A673 (cell line): ENCODE results near the gene TECPR1. TPM values are rescaled to one million over a fixed set of nuclear protein-coding genes. Genes with fewer than 3 reads are reported as not detected.

Experiments used
- BruUV-seq: library from RNA; stranded (reverse); fragments of 400-500 nt; replicated peaks from 2 replicates; lab custom pipeline; 2021; lab: Mats Ljungman, UMichigan
- CTCF ChIA-PET: fragments of 300-600 bp; sonication (Branson Sonifier 250); formaldehyde crosslinking; loops from one replicate; lab custom pipeline; 2022; ENCODE audit warnings: antibody characterized with exemption; lab: Charles Lee
- POLR2A ChIA-PET: fragments of 300-600 bp; sonication (Branson Sonifier 250); formaldehyde crosslinking; loops from one replicate; lab custom pipeline; 2022; ENCODE audit warnings: antibody characterized with exemption; ENCODE audit not compliant: low non-redundant PET; lab: Charles Lee
- DNase-seq: peaks from one replicate; pipeline ENCODE4 v3.0.0-alpha.2; 2015; ENCODE audit warnings: low spot score
- H3K27ac ChIP-seq: fragments of 200-600 bp; sonication (generic); 2 replicates; pipeline ENCODE4 v1.5.1; 2016; ENCODE audit warnings: mixed run types, low read depth, mild to moderate bottlenecking, mixed read lengths, antibody characterized with exemption, low read length; ENCODE audit not compliant: poor library complexity, severe bottlenecking
- H3K27me3 ChIP-seq: fragments of 200-600 bp; sonication (generic); replicated peaks from 2 replicates; pipeline ENCODE4 v1.6.1; 2017; ENCODE audit warnings: mixed run types, low read depth, mild to moderate bottlenecking, mixed read lengths, antibody characterized with exemption, low read length; ENCODE audit not compliant: insufficient read depth, poor library complexity
- H3K36me3 ChIP-seq: fragments of 200-600 bp; sonication (generic); 2 replicates; pipeline ENCODE4 v1.6.1; 2016; ENCODE audit warnings: mixed run types, mild to moderate bottlenecking, mixed read lengths, antibody characterized with exemption, low read length; ENCODE audit not compliant: insufficient read depth, poor library complexity, severe bottlenecking
- H3K4me1 ChIP-seq: fragments of 200-600 bp; sonication (generic); 2 replicates; pipeline ENCODE4 v1.6.1; 2017; ENCODE audit warnings: mixed run types, mild to moderate bottlenecking, mixed read lengths, antibody characterized with exemption, low read length; ENCODE audit not compliant: insufficient read depth, poor library complexity, severe bottlenecking
- H3K4me3 ChIP-seq: fragments of 200-600 bp; sonication (generic); 2 replicates; pipeline ENCODE4 v1.5.1; 2016; ENCODE audit warnings: low read depth, mixed run types, mild to moderate bottlenecking, mixed read lengths, low read length; ENCODE audit not compliant: poor library complexity, severe bottlenecking
- H3K9me3 ChIP-seq: fragments of 200-600 bp; sonication (generic); 2 replicates; pipeline ENCODE4 v1.6.1; 2016; ENCODE audit warnings: mixed run types, low read depth, mild to moderate bottlenecking, mixed read lengths, antibody characterized with exemption, low read length; ENCODE audit not compliant: poor library complexity, severe bottlenecking
- EZH2 ChIP-seq: fragments of 200-600 bp; sonication (generic); IDR thresholded peaks from 2 replicates; pipeline ENCODE4 v1.6.1; 2017; ENCODE audit warnings: borderline replicate concordance, low read depth, mild to moderate bottlenecking, mixed read lengths, antibody characterized with exemption, low read length; ENCODE audit not compliant: poor library complexity, severe bottlenecking
- intact Hi-C: fragments of 100-400 bp; cut with micrococcal nuclease; formaldehyde crosslinking; loops from one replicate; pipeline ENCODE4 v1.10.0; 2022; ENCODE audit not compliant: unreplicated experiment
- total RNA-seq: library from RNA; stranded (reverse); gene quantifications from 2 replicates; pipeline ENCODE4 v1.2.3, GENCODE V29; 2021
- TF ChIP-seq, protein P1 (sequence below): fragments of 300-800, 200-600 bp; sonication (generic); conservative IDR thresholded peaks from 2 replicates; pipeline ENCODE4 v1.5.1; 2017; ENCODE audit warnings: low read depth, mild to moderate bottlenecking, antibody characterized with exemption, low read length, moderate library complexity, mixed read lengths

TECPR1 gene
- total RNA-seq, 1 experiment from 2014 or later = 25.9 TPM

DNA sequence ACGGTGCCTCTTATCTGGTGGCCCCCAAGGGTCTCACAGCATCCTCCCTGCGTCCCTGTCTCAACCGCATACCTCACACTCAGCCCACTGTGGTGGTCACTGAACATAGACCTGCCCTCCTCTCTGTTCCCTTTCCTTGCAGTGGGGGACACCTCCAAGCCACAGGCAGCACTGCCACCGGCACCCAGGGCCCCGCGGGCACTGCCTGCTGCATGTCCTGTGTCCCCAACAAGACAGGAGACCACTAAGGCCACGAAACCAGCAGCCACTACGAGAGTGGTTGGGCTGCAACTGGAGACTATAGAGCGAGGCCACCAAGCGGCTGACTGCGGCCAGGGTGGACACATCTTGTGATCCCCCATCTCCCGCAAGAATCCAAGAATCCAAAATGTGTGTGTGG is 44.8 kb upstream of the TECPR1 start:
- Histone ChIP-seq H3K4me1 (peaks cover 9% of the 10 kb centered on the region), H3K27ac (no peak overlapping the region), H3K9me3 (no peaks in the 10 kb centered on the region), H3K27me3 (no peaks in the 10 kb centered on the region), H3K36me3 (peaks cover 7% of the 10 kb centered on the region), H3K4me3 (no peak overlapping the region)
- no peak for DNase-seq
- CTCF ChIA-PET = no interaction called here
- intact Hi-C loops = loop anchor here (5.0 to 10.0 kb wide), 2 partner anchors 448 to 545 kb away; no protein-coding TSS in a partner anchor
- BruUV-seq = no TSS peak
- no peak for TF ChIP-seq EZH2
- TF ChIP-seq, protein P1, sequence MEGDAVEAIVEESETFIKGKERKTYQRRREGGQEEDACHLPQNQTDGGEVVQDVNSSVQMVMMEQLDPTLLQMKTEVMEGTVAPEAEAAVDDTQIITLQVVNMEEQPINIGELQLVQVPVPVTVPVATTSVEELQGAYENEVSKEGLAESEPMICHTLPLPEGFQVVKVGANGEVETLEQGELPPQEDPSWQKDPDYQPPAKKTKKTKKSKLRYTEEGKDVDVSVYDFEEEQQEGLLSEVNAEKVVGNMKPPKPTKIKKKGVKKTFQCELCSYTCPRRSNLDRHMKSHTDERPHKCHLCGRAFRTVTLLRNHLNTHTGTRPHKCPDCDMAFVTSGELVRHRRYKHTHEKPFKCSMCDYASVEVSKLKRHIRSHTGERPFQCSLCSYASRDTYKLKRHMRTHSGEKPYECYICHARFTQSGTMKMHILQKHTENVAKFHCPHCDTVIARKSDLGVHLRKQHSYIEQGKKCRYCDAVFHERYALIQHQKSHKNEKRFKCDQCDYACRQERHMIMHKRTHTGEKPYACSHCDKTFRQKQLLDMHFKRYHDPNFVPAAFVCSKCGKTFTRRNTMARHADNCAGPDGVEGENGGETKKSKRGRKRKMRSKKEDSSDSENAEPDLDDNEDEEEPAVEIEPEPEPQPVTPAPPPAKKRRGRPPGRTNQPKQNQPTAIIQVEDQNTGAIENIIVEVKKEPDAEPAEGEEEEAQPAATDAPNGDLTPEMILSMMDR = no peak
- POLR2A ChIA-PET = no interaction called here

DNA sequence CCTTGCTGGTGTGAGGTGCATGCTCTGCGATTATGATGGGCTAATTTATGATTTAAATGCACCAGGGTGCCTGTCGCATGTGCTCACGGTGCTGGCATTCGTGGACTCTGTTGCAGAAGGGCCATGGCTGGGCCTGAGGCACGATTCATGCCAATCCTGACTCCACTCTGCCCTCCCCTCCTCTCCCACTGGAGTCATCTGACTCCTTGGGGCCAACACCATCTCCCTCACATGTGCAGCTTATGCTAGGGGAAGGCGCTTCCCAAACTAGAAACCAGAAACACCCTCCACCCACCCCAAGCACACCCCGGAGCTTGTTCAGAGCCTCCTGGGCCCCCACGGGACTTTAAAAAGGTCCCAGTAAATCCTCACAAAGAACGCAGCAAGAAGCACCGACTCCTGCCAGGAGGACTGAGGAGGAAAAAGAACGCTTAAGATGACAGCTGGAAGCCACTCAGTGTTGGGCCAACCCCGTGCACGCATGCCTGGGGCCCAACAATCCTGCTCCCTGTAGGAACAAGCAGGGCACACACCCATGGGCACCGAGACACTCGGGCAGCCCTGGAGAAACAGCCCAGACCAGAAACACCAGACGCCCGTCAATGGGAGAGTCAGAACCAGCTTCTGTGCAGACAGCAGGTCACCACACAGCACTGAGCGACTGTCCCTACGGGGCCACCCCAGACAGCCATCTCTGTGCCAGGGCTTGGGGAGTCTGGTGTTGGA is 43.6 kb upstream of the TECPR1 start:
- BruUV-seq = no TSS peak
- CTCF ChIA-PET = no interaction called here
- POLR2A ChIA-PET = no interaction called here

DNA sequence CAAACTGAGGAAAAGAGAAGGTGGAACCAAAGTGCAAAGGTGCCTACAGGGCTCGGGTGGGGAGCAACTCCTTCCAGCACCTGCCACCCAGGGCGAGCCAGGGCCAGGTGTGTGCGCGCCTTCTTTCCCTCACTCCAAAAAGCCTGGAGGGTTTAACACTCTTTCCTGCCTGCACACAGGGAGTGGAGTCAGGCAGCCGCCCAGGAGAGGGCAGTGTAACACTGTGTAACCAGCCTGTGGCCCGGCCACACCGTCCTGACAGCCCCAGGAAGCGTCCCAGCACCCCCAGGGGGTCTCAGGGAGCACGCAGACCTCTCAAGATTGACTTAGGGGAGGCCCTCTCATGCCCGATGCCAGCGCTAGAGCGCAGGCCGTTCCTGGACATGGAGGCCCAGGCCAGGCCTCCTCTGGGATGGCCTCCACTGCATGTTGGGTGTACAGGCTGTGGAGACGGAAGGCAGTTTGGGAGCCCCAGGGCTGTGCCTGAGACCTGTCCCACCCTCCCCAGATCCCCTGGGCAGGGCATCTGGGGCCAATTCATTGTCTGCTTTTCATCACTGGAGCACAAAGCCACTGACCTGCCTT is 42.9 kb upstream of the TECPR1 start:
- ChIA-PET CTCF (no interaction called here), POLR2A (no interaction called here)
- peaks cover 9% of the 10 kb centered on the region for H3K36me3 ChIP-seq
- TF ChIP-seq EZH2 = no peak
- TF ChIP-seq, protein P1 = peak; percentile 79
- no peak overlapping the region for H3K4me3 ChIP-seq
- H3K27me3 ChIP-seq = no peaks in the 10 kb centered on the region
- intact Hi-C loops = loop anchor here (1.0 to 10.0 kb wide), 3 partner anchors 106 to 547 kb away; partner anchors contain the start of gene BAIAP2L1
- peaks cover 9% of the 10 kb centered on the region for H3K4me1 ChIP-seq
- H3K9me3 ChIP-seq = no peaks in the 10 kb centered on the region
- DNase-seq = peak; percentile 72
- no TSS peak for BruUV-seq
- no peak overlapping the region for H3K27ac ChIP-seq

More for the DNA sequence above, 43.6 kb upstream of the TECPR1 start:
- H3K36me3 ChIP-seq = peaks cover 9% of the 10 kb centered on the region
- DNase-seq = no peak
- H3K4me1 ChIP-seq = peaks cover 9% of the 10 kb centered on the region
- intact Hi-C loops = loop anchor here (5.0 to 10.0 kb wide), 2 partner anchors 449 to 547 kb away; no protein-coding TSS in a partner anchor
- no peak overlapping the region for H3K4me3 ChIP-seq
- H3K27me3 ChIP-seq = no peaks in the 10 kb centered on the region
- TF ChIP-seq, protein P1 = no peak
- no peak for TF ChIP-seq EZH2
- H3K27ac ChIP-seq = no peak overlapping the region
- no peaks in the 10 kb centered on the region for H3K9me3 ChIP-seq
